Upper lobe of left lung (tissue), 6 donors: Measurements from ENCODE around the gene ITPK1. TPM values are rescaled to one million over a fixed set of nuclear protein-coding genes. Genes with fewer than 3 reads are reported as not detected.

ENCODE experiments used
- ATAC-seq, 2 donors: fragments of 200-7000 bp; cut with Tn5 transposase; one replicate each; pipeline ENCODE4 v1.9.1; 2022; ENCODE audit warnings: mild to moderate bottlenecking in 2 of 2, moderate library complexity in 2 of 2; ENCODE audit not compliant: low FRiP score in 2 of 2
- DNase-seq, 2 donors: peaks; one replicate each; pipeline ENCODE4 v3.0.0-alpha.2; 2019 to 2020
- H3K27ac ChIP-seq, 4 donors: fragments of 200-600 bp; sonication (generic); one replicate each; pipeline ENCODE4 v1.5.1; 2016 to 2019
- H3K27me3 ChIP-seq, 4 donors: fragments of 200-600 bp; sonication (generic); one replicate each; pipeline ENCODE4 v1.5.1; 2017 to 2019
- H3K36me3 ChIP-seq, 4 donors: fragments of 200-600 bp; sonication (generic); one replicate each; pipeline ENCODE4 v1.5.1; 2016 to 2019
- H3K4me1 ChIP-seq, 4 donors: fragments of 200-600 bp; sonication (generic); one replicate each; pipeline ENCODE4 v1.5.1; 2018 to 2019
- H3K4me3 ChIP-seq, 4 donors: fragments of 200-600 bp; sonication (generic); one replicate each; pipeline ENCODE4 v1.5.1; 2017 to 2019; ENCODE audit warnings: mild to moderate bottlenecking in 2 of 4, moderate library complexity in 1 of 4
- H3K9me3 ChIP-seq, 4 donors: fragments of 200-600 bp; sonication (generic); one replicate each; pipeline ENCODE4 v1.5.1; 2018 to 2019
- CTCF ChIP-seq, 6 experiments: fragments of 450-650 bp in 4 of 6; fragments of 200-600 bp in 2 of 6; sonication (generic) in 2 of 6; IDR thresholded peaks; one replicate each; pipeline ENCODE4 v1.5.1; 2016 to 2019; ENCODE audit warnings: antibody characterized with exemption in 6 of 6
- EP300 ChIP-seq, 4 donors: sonication (generic); formaldehyde crosslinking; IDR thresholded peaks; one replicate each; pipeline ENCODE4 v1.5.1; 2017; ENCODE audit warnings: antibody characterized with exemption in 4 of 4, control low read depth in 2 of 4
- POLR2A ChIP-seq, 4 donors: fragments of 450-650 bp; IDR thresholded peaks; one replicate each; pipeline ENCODE4 v1.5.1; 2016 to 2017; ENCODE audit warnings: antibody characterized with exemption in 4 of 4, mild to moderate bottlenecking in 2 of 4
- POLR2AphosphoS5 ChIP-seq, 2 donors: sonication (generic); formaldehyde crosslinking; IDR thresholded peaks; one replicate each; pipeline ENCODE4 v1.5.1; 2017; ENCODE audit warnings: antibody characterized with exemption in 2 of 2
- WGBS, 2 donors: methylation state at CpG; one replicate each; pipeline ENCODE4 v1.1.5; 2017 to 2018; 5-methylcytosine and 5-hydroxymethylcytosine counted together
- total RNA-seq, 6 donors: library from RNA; depleted of rRNA in 4 of 6; stranded (reverse); fragments of >200 nt in 4 of 6; gene quantifications; one replicate each; pipeline versions ENCODE4 v1.1.0 to v1.2.1, GENCODE V29; 2016 to 2021
- donor health status: DM: no; HTN: no; CAD: no; lungs with moderate emphysema.
- donor health status: DM: no; HTN: yes; CAD: no; lungs with severe emphysema.

The ITPK1 gene
- total RNA-seq, 6 donors from 2014 or later = 41.9 to 128 (median 86.1) TPM

GRCh38 chr14:93034671-93034994, 81.1 kb downstream of the ITPK1 start:
- no peak for DNase-seq
- peaks cover 37 to 77% (median 45%) of the 10 kb centered on the region in 4 donors for H3K4me1 ChIP-seq
- no peaks in the 10 kb centered on the region for H3K9me3 ChIP-seq
- H3K27ac ChIP-seq = no peak overlapping the region
- H3K4me3 ChIP-seq = no peak overlapping the region
- no peak for TF ChIP-seq CTCF (IDR thresholded peaks at IDR 0.05)
- H3K27me3 ChIP-seq = no peaks in the 10 kb centered on the region
- 95 to 100% methylated on average over 2 to 5 of the region's 5 CpGs for WGBS, 2 donors
- H3K36me3 ChIP-seq = no peaks in the 10 kb centered on the region
- ATAC-seq = no peak

GRCh38 chr14:93033983-93034670, 81.6 kb downstream of the ITPK1 start:
- TF ChIP-seq CTCF (IDR thresholded peaks at IDR 0.05) = peak in 5 of 6 experiments; percentile 13 to 49 (median 34)
- no peak for TF ChIP-seq POLR2AphosphoS5 (IDR thresholded peaks at IDR 0.05)
- H3K4me3 ChIP-seq = no peak overlapping the region
- DNase-seq (no peak), ATAC-seq (no peak)
- no peaks in the 10 kb centered on the region for H3K9me3 ChIP-seq
- WGBS, 2 donors = 70 to 76% methylated on average over 6 to 7 of the region's 7 CpGs
- H3K36me3 ChIP-seq = no peaks in the 10 kb centered on the region
- peaks cover 32 to 72% (median 41%) of the 10 kb centered on the region in 4 donors for H3K4me1 ChIP-seq
- H3K27ac ChIP-seq = peak overlapping the region in 2 of 4 donors; percentile 30 to 35
- H3K27me3 ChIP-seq = no peaks in the 10 kb centered on the region

GRCh38 chr14:93033084-93033982, 82.4 kb downstream of the ITPK1 start:
- Histone ChIP-seq H3K36me3 (no peaks in the 10 kb centered on the region), H3K4me1 (peaks cover 28 to 64% (median 35%) of the 10 kb centered on the region in 4 donors), H3K4me3 (no peak overlapping the region), H3K9me3 (no peaks in the 10 kb centered on the region), H3K27me3 (no peaks in the 10 kb centered on the region), H3K27ac (peak overlapping the region in 3 of 4 donors; percentile 30 to 46 (median 40))
- 70 to 82% methylated on average over 6 of the region's 6 CpGs for WGBS, 2 donors
- TF ChIP-seq EP300 (IDR thresholded peaks at IDR 0.05) = no peak
- DNase-seq = no peak
- ATAC-seq = peak in 1 of 2 donors; percentile 14

GRCh38 chr14:93032421-93032936, 83.2 kb downstream of the ITPK1 start:
- Histone ChIP-seq H3K27ac (peak overlapping the region in 1 of 4 donors; percentile 40), H3K27me3 (no peaks in the 10 kb centered on the region), H3K36me3 (no peaks in the 10 kb centered on the region), H3K9me3 (no peaks in the 10 kb centered on the region), H3K4me3 (no peak overlapping the region), H3K4me1 (peaks cover 28 to 59% (median 35%) of the 10 kb centered on the region in 4 donors)
- ATAC-seq (peak in 1 of 2 donors; percentile 56), DNase-seq (no peak)
- TF ChIP-seq CTCF (IDR thresholded peaks at IDR 0.05) = no peak
- no peak for TF ChIP-seq POLR2A (IDR thresholded peaks at IDR 0.05)
- TF ChIP-seq POLR2AphosphoS5 (IDR thresholded peaks at IDR 0.05) = peak in 1 of 2 donors; percentile 23
- TF ChIP-seq EP300 (IDR thresholded peaks at IDR 0.05) = peak in 1 of 4 donors; percentile 24
- 45 to 77% methylated on average over 4 to 7 of the region's 11 CpGs for WGBS, 2 donors

GRCh38 chr14:93031505-93032315, 84.0 kb downstream of the ITPK1 start:
- Histone ChIP-seq H3K9me3 (no peaks in the 10 kb centered on the region), H3K27ac (no peak overlapping the region), H3K36me3 (no peaks in the 10 kb centered on the region), H3K4me3 (no peak overlapping the region), H3K4me1 (peaks cover 28 to 52% (median 31%) of the 10 kb centered on the region in 4 donors), H3K27me3 (no peaks in the 10 kb centered on the region)
- TF ChIP-seq CTCF (IDR thresholded peaks at IDR 0.05) (no peak), EP300 (IDR thresholded peaks at IDR 0.05) (no peak), POLR2AphosphoS5 (IDR thresholded peaks at IDR 0.05) (no peak), POLR2A (IDR thresholded peaks at IDR 0.05) (no peak)
- no peak for DNase-seq
- ATAC-seq = no peak
- 78 to 81% methylated on average over 14 to 15 of the region's 15 CpGs for WGBS, 2 donors
